SH-SY5Y (cell line): ENCODE data around the gene SLC29A4.

ENCODE experiments used
- GATA2 ChIP-seq: IDR thresholded peaks from 2 replicates; pipeline ENCODE4 v1.6.1; 2011; ENCODE audit warnings: mild to moderate bottlenecking, low read depth, low read length
- GATA3 ChIP-seq: IDR thresholded peaks from 2 replicates; pipeline ENCODE4 v1.6.1; 2011; ENCODE audit warnings: low read depth, mild to moderate bottlenecking, low read length, moderate library complexity

DNA sequence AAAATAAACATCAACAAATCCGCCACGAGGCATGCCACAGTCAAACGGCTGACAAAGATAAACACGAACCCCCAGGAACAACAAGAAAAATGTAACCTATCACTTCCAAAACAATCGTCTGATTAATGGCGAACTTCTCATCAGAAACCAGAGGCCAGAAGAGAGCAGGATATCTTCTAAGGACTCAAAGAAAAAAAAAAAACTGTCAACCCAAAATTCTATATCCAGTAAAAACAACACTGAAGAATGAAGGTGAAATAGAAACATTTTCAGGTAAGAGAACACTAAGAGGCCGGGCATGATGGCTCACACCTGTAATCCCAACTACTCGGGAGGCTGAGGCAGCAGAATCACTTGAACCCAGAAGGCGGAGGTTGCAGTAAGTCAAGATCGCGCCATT lies 54.3 kb downstream of the SLC29A4 start:
- no peak for TF ChIP-seq GATA2
- TF ChIP-seq GATA3 = no peak
